OCI-LY1 (cell line): ENCODE results near the gene SLC44A3.

ENCODE experiments used
- CTCF ChIP-seq: fragments of 200-600 bp; sonication (generic), shearing (Covaris generic); IDR thresholded peaks from 2 replicates; pipeline ENCODE4 v1.5.1; 2017; ENCODE audit warnings: mild to moderate bottlenecking, antibody characterized with exemption, low read length, moderate library complexity, mixed read lengths
- EZH2 ChIP-seq: fragments of 200-600 bp; sonication (generic), shearing (Covaris generic); IDR thresholded peaks from 2 replicates; pipeline ENCODE4 v1.8.0; 2017; ENCODE audit warnings: borderline replicate concordance, mixed run types, mild to moderate bottlenecking, antibody characterized with exemption, low read length, moderate library complexity, mixed read lengths

GRCh38 chr1:94827434-94827833, 7.3 kb downstream of the SLC44A3 start:
- no peak for TF ChIP-seq CTCF
- no peak for TF ChIP-seq EZH2
